ENCODE data around the gene B3GALNT2.

B3GALNT2 gene

GRCh38 chr1:235502601-235503402 lies 1.4 kb downstream of the B3GALNT2 start:
- TF ChIP-seq CTCF (conservative IDR thresholded peaks at IDR 0.05; ENCODE audit: low read depth, low read length): no peak
- H3K4me3 ChIP-seq (ENCODE audit: low read depth, low read length): peak overlapping the region; percentile 85
- peak; percentile 47 for DNase-seq (ENCODE audit: low read depth)

GRCh38 chr1:235500971-235501540 lies 3.2 kb downstream of the B3GALNT2 start:
- DNase-seq (ENCODE audit: low read depth): peak; percentile 35
- H3K4me3 ChIP-seq (ENCODE audit: low read depth, low read length): no peak overlapping the region
- no peak for TF ChIP-seq CTCF (conservative IDR thresholded peaks at IDR 0.05; ENCODE audit: low read depth, low read length)

DNA sequence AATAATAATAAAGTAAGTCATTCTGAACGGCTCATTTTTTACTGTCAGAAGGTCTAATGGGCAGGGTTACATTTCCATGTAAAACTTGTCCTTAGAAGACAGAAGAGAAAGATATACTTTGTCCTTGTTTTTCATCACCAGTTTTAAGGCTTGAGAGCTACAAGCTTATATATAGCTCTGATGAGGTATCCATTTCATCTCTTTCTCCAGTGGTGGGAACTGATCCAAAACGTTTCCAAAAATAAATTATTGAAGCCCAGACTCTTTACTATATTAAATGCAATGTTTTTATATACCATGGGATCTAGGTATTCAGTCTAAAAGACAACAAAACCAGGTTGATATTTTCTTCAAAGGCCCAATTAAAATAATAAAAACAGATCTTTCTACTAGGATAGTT lies 8.7 kb downstream of the B3GALNT2 start:
- DNase-seq (ENCODE audit: low read depth): no peak
- no peak overlapping the region for H3K4me3 ChIP-seq (ENCODE audit: low read depth, low read length)
- no peak for TF ChIP-seq CTCF (conservative IDR thresholded peaks at IDR 0.05; ENCODE audit: low read depth, low read length)

DNA sequence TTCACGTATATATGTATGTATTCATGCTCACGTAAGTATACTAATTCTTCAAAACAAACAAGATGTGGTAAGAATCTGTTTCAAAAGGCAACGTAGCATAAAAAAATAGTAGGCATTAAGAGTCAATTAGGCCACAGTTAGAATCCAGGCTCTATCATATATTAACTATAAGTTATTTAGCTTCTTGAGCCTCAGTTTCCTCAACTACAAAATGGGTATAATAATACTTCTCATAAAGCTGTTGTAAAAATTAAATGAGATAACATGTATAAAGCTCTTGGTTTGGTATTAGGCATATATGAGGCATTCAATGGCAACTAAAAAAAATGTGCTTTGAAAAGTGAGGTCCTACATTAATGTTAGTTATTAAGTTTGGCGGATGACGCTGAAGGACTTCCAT lies 9.2 kb downstream of the B3GALNT2 start:
- no peak for TF ChIP-seq CTCF (conservative IDR thresholded peaks at IDR 0.05; ENCODE audit: low read depth, low read length)
- no peak for DNase-seq (ENCODE audit: low read depth)
- H3K4me3 ChIP-seq (ENCODE audit: low read depth, low read length): no peak overlapping the region

GRCh38 chr1:235494531-235494930 lies 9.7 kb downstream of the B3GALNT2 start:
- DNase-seq (ENCODE audit: low read depth): no peak
- TF ChIP-seq CTCF (conservative IDR thresholded peaks at IDR 0.05; ENCODE audit: low read depth, low read length): no peak
- H3K4me3 ChIP-seq (ENCODE audit: low read depth, low read length): no peak overlapping the region

- no peak overlapping the region for H3K4me3 ChIP-seq (ENCODE audit: low read depth, low read length)
- no peak for TF ChIP-seq CTCF (conservative IDR thresholded peaks at IDR 0.05; ENCODE audit: low read depth, low read length)
- DNase-seq (ENCODE audit: low read depth): no peak
Observed at GRCh38 chr1:235491644-235492043, 12.6 kb downstream of the B3GALNT2 start.

DNA sequence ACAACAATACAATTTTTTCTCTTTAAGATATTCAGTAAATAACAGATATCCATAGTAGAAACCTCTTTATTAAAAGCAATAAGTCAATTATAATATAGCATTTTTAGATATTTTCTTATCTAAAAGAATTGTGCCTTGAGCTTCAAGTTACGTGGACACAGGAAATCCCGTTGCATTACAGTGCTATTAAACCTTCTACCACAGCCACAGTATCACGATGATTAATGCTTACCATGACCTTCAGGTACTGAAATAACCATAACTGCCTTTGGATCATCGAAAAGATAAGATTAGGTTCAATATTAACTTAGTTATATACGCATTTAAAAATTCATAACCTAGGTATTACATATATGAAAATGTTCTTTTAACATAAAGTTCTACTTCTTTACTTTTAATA lies 17.9 kb downstream of the B3GALNT2 start:
- DNase-seq (ENCODE audit: low read depth): peak; percentile 54
- TF ChIP-seq CTCF (conservative IDR thresholded peaks at IDR 0.05; ENCODE audit: low read depth, low read length): no peak
- no peak overlapping the region for H3K4me3 ChIP-seq (ENCODE audit: low read depth, low read length)
